Stimulated activated CD4-positive, alpha-beta T cell treated with anti-CD3 and anti-CD28 coated beads, Interleukin-2, amount 100 ng/mL, for 24 hours (primary cell): Measurements from ENCODE around the gene CD68.
A peak's percentile ranks its signal among the peaks of the same experiment; 100 is the strongest.

Experiments used
- DNase-seq, 2 donors: peaks; one replicate each; pipeline ENCODE4 v3.0.0-alpha.2; 2020

The CD68 gene

DNA sequence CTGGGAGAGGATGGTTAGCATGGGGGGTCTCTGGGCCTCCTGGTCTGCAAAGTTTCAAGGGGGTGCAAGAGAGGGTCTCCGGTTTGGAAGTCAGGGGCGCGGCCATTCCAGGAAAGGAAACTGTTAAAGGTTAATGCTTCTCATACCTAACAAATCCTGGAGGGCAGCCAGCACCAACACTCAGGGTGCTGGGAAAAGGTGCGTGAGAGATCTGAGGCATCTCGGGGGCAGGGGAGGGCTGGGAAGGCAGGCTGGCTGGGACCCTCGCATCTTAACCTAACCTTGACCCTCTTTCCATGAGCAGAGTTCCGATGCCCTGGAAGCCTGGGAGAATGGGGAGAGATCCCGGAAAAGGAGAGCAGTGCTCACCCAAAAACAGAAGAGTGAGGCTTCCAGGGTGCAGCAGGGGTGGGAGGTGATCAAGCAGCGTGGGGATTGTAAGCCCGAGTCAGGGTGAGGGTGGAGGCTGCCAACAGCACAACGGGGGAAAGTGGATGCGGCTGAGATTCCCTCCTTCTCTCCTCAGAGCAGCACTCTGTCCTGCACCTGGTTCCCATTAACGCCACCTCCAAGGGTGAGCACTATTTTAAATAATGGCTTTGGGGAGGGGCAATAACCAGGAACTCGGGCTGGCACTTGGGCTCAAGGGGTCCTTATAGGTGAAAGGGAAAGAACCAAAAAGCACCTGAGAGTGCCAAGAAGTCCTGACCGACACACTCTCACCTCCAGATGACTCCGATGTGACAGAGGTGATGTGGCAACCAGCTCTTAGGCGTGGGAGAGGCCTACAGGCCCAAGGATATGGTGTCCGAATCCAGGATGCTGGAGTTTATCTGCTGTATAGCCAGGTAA, 19.9 kb upstream of the CD68 start:
- DNase-seq = no peak

DNA sequence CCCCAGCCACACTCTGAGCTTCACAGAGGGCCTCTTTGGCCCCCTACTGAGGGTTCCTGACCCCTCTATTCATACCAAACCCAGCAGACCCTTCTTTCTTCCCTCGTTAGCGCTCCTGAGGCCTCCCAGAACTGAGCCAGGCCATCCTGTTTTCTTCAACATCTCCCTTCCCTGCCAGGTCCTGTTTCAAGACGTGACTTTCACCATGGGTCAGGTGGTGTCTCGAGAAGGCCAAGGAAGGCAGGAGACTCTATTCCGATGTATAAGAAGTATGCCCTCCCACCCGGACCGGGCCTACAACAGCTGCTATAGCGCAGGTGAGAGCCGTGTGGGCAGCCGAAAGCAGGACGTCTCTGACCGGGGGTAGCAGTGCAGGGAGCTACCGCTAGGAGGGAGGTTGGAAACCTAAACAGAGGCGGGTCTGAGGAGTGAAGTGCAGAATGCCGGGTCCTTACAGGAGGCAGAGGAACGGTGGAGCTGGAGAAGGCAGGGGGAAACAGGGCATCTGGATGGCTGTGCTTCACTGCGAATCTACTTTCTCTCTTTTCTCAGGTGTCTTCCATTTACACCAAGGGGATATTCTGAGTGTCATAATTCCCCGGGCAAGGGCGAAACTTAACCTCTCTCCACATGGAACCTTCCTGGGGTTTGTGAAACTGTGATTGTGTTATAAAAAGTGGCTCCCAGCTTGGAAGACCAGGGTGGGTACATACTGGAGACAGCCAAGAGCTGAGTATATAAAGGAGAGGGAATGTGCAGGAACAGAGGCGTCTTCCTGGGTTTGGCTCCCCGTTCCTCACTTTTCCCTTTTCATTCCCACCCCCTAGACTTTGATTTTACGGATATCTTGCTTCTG, 19.0 kb upstream of the CD68 start:
- peak; percentile 72 to 75 for DNase-seq

DNA sequence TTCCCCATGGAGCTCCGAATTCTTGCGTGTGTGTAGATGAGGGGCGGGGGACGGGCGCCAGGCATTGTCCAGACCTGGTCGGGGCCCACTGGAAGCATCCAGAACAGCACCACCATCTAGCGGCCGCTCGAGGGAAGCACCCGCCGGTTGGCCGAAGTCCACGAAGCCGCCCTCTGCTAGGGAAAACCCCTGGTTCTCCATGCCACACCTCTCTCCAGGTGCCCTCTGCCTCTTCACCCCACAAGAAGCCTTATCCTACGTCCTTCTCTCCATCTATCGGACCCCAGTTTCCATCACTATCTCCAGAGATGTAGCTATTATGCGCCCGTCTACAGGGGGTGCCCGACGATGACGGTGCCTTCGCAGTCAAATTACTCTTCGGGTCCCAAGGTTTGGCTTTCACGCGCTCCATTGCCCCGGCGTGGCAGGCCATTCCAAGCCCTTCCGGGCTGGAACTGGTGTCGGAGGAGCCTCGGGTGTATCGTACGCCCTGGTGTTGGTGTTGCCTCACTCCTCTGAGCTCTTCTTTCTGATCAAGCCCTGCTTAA, 18.3 kb upstream of the CD68 start:
- DNase-seq = peak; percentile 89 to 91

DNA sequence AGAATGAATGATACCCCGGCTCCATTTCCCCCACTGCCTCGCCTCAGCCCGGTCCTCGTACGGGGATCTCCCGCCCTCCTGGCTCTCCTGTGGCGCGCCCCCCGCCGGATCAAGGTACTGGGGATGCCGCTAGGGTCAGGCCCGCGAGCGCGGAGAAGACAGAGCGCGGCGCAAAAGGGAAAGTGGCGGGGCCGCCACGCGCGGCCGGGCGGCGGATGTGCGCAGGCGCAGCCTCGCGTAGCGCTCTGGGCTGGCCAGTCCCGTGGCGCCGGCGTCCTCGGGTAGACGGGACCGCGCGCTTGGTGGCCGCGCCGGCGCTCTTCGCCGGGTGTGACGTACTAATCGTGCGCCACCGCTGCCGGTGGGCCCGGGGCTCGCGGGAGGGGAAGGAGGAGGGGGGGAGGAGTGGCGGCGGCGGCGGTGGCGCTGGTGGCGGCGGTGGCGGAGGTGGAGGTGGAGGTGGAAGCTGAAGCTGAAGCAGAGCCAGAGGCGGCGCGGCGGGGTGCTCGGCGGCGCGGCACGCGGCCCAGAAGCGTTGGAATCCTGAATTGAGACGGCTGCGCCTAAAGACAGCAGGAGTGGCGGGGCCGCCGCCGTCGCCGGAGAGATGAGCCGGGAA, 17.7 kb upstream of the CD68 start, which contains the start of gene SENP3:
TSS of gene SENP3 (plus strand) at position 331 of the 619 bp plus-strand sequence. CDS start 1,158 bp downstream, outside the sequence.
- peak; percentile 91 to 93 for DNase-seq

DNA sequence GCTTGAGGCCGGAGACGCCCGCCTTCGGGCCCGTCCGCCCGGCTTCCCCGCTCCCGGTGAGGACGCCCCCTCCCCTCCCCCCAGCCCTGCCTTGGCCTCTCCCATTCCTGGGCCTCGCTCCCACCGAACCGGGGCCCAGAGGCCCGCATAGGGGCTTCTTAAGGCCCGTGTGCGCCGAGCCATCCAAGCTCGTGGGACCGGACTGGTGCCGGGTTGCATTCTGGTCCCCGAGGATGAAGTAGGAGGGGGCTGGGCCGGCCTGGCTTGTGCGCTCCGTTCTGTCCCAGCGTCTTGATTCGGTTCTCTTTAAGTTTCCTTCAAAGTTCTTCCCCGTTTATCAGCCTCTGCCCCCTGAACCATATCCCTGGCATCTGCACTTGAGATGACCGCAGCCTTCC, 17.2 kb upstream of the CD68 start:
- peak in 1 of 2 donors; percentile 36 for DNase-seq

DNA sequence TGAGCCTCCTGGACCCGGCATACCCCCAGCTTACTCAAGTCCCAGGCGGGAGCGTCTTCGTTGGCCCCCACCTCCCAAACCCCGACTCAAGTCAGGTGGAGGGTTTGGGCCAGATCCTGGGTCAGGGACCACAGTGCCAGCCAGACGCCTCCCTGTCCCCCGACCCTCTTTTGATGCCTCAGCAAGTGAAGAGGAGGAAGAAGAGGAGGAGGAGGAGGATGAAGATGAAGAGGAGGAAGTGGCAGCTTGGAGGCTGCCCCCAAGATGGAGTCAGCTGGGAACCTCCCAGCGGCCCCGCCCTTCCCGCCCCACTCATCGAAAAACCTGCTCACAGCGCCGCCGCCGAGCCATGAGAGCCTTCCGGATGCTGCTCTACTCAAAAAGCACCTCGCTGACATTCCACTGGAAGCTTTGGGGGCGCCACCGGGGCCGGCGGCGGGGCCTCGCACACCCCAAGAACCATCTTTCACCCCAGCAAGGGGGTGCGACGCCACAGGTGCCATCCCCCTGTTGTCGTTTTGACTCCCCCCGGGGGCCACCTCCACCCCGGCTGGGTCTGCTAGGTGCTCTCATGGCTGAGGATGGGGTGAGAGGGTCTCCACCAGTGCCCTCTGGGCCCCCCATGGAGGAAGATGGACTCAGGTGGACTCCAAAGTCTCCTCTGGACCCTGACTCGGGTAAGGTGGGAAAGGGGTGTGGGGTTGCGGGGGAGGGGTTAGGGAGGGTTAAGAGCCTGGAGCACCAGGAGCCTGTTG, 16.1 kb upstream of the CD68 start:
- DNase-seq = no peak

DNA sequence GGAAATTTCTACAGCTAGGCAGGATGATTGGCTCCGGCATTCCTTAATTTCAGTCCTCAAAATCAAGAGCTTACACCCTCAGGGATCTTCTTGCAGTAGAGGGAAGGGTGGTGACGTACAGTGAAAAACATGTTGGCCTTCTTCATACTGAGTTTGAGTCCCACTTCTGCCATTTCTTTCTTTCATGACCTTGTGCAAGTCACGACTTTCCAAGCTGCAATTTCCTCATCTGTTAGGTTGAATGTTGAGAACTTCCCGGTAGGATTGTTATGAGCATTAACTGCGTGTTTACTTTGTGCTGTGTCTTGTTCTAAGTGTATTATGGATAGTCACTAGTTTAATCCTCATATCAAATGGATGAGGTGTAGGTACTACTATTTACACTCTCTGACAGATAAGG, 9.9 kb upstream of the CD68 start:
- no peak for DNase-seq

DNA sequence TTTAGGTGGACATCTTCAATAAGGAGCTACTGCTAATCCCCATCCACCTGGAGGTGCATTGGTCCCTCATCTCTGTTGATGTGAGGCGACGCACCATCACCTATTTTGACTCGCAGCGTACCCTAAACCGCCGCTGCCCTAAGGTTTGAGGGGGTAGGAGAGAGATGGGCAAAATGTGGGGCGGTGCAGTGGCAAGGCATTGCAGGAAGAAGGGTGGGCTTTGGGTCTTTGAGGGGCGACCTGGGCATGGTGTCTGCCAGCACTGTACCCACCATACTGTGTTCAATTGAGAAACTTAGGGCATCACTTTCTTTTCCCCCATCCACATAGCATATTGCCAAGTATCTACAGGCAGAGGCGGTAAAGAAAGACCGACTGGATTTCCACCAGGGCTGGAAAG, 9.1 kb upstream of the CD68 start:
- DNase-seq = no peak

DNA sequence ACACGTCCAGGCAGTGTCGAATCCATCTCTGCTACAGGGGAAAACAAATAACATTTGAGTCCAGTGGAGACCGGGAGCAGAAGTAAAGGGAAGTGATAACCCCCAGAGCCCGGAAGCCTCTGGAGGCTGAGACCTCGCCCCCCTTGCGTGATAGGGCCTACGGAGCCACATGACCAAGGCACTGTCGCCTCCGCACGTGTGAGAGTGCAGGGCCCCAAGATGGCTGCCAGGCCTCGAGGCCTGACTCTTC, 7.2 kb upstream of the CD68 start:
- DNase-seq = no peak

DNA sequence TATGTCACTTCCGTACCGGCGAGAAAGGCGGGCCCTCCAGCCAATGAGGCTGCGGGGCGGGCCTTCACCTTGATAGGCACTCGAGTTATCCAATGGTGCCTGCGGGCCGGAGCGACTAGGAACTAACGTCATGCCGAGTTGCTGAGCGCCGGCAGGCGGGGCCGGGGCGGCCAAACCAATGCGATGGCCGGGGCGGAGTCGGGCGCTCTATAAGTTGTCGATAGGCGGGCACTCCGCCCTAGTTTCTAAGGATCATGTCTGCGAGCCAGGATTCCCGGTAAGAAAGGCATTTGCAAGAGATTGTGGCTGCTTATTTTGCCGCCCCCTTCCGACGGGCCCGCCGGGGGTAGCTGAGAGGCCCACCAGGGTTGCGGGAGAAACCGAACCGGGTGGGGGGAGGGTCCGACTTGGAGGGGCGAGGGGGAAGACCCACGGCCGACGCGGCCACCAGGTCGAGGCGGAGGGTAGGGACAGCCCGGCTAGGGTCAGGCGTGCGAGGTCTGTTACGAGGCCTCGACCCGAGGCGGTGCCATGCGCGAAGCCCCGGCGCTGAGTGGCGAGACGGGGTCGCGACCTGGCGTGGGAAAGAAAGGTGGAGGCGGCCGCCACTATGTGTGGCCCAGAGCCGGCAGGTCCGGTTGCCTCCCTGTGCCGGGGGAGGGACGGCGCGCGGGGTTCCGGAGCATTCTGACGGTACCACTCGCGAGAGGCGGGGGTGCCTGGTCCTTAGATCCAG, 6.7 kb upstream of the CD68 start:
- peak; percentile 100 for DNase-seq

DNA sequence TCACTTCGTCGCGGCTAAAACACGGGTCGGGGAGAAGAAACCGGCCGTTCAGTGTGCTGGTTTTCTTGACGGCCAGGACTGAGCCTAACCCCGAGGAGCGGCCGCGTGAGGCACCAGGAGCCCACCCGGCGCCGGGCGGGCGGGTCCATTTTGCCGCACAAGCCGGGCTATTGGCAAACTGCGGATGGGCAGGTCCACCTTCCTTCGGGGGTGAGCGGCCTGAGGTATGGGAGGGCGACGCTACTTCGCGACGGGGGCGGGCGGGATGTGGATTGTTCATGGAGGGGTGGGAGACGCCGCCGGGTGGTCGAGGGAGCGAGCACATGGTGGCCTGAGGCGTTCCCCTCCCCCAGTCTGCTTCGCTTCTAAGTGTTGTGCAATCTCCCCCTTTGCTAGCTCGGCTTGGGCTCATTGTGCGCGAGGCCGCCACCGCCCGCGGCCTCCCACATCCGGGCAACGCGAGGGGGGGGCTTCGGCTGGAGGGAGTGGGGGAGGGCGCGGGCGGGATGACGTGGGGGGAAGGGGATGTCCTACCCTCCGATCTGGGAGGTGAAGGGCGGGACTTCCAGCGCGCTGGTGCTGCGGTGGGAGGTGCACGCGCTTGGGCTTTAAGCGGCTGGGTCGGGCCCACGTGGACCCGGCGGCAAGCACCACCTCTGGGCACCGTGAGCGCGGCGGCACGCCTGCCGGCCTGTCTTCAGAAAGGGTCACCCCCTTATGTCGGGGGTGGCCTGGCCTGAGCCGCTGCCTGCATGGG, 5.9 kb upstream of the CD68 start:
- DNase-seq = peak; percentile 90

DNA sequence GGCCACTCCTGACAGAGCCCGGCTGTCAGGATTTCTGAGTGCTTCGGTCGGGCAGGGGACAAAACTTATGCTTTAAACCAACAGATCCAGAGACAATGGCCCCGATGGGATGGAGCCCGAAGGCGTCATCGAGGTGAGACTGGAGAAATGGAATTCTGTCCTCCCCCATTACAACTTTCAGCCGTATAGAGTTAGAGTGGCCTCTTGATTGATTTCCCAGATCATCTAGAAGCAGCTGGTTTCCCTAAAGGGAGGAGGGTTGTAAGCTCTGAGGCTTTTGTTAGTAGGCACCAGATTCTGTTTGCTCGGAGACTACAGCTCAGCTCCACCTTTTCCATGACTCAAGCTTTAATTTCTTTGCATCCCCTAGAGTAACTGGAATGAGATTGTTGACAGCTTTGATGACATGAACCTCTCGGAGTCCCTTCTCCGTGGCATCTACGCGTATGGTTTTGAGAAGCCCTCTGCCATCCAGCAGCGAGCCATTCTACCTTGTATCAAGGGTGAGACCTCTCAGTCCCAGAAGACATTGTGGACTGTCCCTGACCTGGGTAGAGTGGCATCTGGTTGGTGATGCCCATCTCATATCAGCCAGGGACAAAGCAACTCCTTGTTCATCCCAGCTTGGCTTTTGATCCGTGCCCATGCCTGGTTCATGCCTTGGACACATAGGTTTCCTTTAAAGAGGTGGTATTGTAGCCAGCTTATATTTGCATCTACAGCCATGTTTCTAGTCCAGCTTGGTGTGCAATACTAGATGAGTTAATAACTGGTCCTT, 5.1 kb upstream of the CD68 start:
- no peak for DNase-seq

DNA sequence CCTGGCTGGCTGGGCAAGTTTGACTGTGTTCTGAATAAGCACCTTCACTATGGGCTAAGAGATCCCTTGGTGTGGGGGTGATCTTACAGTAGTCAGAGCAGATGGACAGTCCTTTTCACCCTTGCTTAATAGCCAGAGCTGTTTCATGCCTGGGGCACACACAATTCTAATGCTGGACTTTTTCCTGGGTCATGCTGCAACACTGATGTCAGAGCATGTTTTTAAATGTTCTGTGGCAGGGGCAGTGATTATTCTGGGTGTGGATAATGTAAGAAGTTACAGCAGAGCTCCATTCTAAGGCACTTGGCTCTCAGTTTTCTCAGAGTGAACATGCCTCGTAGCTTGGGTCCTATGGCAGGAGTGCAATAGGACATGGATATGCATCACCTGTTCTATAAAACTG, 4.0 kb upstream of the CD68 start:
- no peak for DNase-seq

DNA sequence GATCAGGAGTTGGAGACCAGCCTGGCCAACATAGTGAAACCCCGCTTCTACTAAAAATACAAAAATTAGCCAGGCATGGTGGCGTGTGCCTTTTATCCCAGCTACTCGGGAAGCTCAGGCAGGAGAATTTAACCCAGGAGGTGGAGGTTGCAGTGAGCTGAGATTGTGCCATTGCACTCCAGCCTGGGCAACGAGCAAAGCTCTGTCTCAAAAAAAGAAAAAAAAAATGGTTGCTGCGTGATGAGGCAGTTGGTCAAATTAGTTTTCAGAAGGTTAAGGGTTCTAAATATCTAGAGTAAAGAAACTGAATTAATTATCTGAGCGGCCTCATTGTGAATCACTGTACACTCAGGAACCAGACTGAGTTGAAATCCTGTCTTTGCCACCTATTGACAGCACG, 3.5 kb upstream of the CD68 start:
- DNase-seq = no peak

DNA sequence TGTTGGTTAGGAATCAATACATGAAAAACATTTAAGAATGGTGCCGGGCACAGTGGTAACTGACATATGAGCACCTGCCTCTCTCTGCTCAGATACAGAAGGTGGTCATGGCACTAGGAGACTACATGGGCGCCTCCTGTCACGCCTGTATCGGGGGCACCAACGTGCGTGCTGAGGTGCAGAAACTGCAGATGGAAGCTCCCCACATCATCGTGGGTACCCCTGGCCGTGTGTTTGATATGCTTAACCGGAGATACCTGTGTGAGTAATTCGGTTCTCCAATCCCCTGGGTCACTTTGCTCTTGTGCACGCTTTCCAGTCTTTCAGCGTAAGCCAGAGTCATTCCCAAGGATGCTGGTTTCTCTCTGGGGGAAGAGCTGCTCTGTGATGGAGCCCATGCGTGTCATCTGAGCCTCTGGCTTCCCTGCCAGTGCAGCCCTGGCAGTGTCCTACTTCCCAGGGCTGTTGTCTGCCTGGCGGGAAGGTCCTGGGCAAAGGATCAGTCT, 3.0 kb upstream of the CD68 start:
- DNase-seq = no peak

DNA sequence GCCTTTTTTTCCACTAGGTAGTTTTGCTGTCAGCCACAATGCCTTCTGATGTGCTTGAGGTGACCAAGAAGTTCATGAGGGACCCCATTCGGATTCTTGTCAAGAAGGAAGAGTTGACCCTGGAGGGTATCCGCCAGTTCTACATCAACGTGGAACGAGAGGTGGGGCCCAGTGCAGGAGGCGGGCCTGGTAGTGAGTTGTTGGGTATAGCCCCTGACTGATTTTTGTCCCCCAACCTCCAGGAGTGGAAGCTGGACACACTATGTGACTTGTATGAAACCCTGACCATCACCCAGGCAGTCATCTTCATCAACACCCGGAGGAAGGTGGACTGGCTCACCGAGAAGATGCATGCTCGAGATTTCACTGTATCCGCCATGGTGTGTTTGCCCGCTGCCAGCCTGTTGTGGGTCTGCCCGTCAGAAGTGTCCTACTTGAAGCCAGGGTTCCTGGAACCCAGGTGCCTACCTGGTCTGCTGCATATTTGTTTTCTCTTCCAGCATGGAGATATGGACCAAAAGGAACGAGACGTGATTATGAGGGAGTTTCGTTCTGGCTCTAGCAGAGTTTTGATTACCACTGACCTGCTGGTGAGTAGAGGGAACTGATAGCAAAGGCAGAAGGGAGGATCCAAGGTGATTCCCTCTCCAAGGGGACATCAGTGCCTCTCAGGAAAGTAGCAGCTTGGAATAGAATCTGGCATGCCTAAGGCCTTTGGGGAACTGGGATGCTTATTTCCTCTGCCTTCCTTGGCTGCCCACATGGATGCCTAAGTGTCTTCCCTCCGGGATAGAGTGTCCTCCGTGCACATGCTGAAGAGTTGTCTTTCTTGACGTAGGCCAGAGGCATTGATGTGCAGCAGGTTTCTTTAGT, 1.9 kb upstream of the CD68 start:
- no peak for DNase-seq

DNA sequence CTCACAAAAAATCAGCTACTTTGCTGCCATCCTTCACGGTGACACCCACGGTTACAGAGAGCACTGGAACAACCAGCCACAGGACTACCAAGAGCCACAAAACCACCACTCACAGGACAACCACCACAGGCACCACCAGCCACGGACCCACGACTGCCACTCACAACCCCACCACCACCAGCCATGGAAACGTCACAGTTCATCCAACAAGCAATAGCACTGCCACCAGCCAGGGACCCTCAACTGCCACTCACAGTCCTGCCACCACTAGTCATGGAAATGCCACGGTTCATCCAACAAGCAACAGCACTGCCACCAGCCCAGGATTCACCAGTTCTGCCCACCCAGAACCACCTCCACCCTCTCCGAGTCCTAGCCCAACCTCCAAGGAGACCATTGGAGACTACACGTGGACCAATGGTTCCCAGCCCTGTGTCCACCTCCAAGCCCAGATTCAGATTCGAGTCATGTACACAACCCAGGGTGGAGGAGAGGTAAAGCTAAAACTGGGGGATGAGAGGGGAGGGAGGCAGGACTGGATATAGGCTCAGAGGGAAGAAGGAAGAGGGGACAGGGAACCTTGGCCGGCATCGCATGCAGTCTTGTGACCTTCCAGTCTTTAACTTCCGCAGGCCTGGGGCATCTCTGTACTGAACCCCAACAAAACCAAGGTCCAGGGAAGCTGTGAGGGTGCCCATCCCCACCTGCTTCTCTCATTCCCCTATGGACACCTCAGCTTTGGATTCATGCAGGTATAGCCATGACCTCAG, 581 bp downstream of the CD68 start:
- peak; percentile 48 to 65 for DNase-seq
